IMR-90 (cell line): ENCODE data around the gene RGL4. TPM values are rescaled to one million over a fixed set of nuclear protein-coding genes. Genes with fewer than 3 reads are reported as not detected.

Experiments used
- ATAC-seq: fragments of 200-7000 bp; cut with Tn5 transposase; 2 replicates; pipeline ENCODE4 v1.9.1; 2020; ENCODE audit warnings: low read depth, mild to moderate bottlenecking, moderate library complexity
- BruUV-seq: library from RNA; stranded (reverse); fragments of 400-500 nt; replicated peaks from 2 replicates; lab custom pipeline; 2021; lab: Mats Ljungman, UMichigan
- CTCF ChIA-PET: fragments of 300-600 bp; formaldehyde crosslinking; extraction: SDS; loops from one replicate; lab custom pipeline; 2021; ENCODE audit warnings: antibody characterized with exemption; lab: Yijun Ruan, JAX
- POLR2A ChIA-PET: fragments of 300-600 bp; sonication (Branson Sonifier 250); formaldehyde crosslinking; loops from one replicate; lab custom pipeline; 2022; ENCODE audit warnings: antibody characterized with exemption; ENCODE audit not compliant: unreplicated experiment; lab: Charles Lee
- DNase-seq: peaks from one replicate; pipeline ENCODE4 v3.0.0; 2013
- H2AFZ ChIP-seq: replicated peaks from 2 replicates; pipeline ENCODE3; 2013; ENCODE audit warnings: low read length, mild to moderate bottlenecking; ENCODE audit not compliant: poor library complexity
- H2AK5ac ChIP-seq: 2 replicates; pipeline ENCODE4 v1.6.1; 2013; ENCODE audit warnings: low read depth, low read length, inconsistent platforms
- H2AK9ac ChIP-seq: replicated peaks from 2 replicates; pipeline ENCODE3; 2013; ENCODE audit warnings: mild to moderate bottlenecking, low read depth, low read length, moderate library complexity; ENCODE audit not compliant: poor library complexity
- H2BK120ac ChIP-seq: 2 replicates; pipeline ENCODE4 v1.6.1; 2013; ENCODE audit warnings: low read depth, low read length, inconsistent platforms
- H2BK15ac ChIP-seq: 3 replicates; pipeline ENCODE4 v1.6.1; 2013; ENCODE audit warnings: low read depth, low read length, inconsistent platforms
- H2BK20ac ChIP-seq: 2 replicates; pipeline ENCODE4 v1.6.1; 2013; ENCODE audit warnings: low read depth, mild to moderate bottlenecking, inconsistent platforms, low read length, moderate library complexity
- H2BK5ac ChIP-seq: 2 replicates; pipeline ENCODE4 v1.6.1; 2013; ENCODE audit warnings: mild to moderate bottlenecking, low read depth, low read length, inconsistent platforms; ENCODE audit not compliant: poor library complexity, severe bottlenecking
- H3K14ac ChIP-seq: replicated peaks from 2 replicates; pipeline ENCODE4 v1.6.1; 2013; ENCODE audit warnings: low read depth, low read length, inconsistent platforms
- H3K18ac ChIP-seq: 2 replicates; pipeline ENCODE4 v1.6.1; 2013; ENCODE audit warnings: low read depth, low read length, control low read depth
- H3K23ac ChIP-seq: 2 replicates; pipeline ENCODE4 v1.6.1; 2013; ENCODE audit warnings: low read depth, low read length, inconsistent platforms
- H3K27ac ChIP-seq: 2 replicates; pipeline ENCODE4 v1.5.1; 2013; ENCODE audit warnings: mild to moderate bottlenecking, control low read depth, low read length; ENCODE audit not compliant: insufficient read depth
- H3K27me3 ChIP-seq: 2 replicates; pipeline ENCODE4 v1.6.1; 2013; ENCODE audit warnings: low read length; ENCODE audit not compliant: control insufficient read depth, insufficient read depth
- H3K36me3 ChIP-seq: 2 replicates; pipeline ENCODE4 v1.6.1; 2013; ENCODE audit warnings: low read length, mixed read lengths; ENCODE audit not compliant: control insufficient read depth, insufficient read depth
- H3K4ac ChIP-seq: 2 replicates; pipeline ENCODE4 v1.6.1; 2013; ENCODE audit warnings: low read depth, low read length, inconsistent platforms
- H3K4me1 ChIP-seq: 2 replicates; pipeline ENCODE4 v1.6.1; 2013; ENCODE audit warnings: low read length, mixed read lengths; ENCODE audit not compliant: control insufficient read depth, insufficient read depth
- H3K4me2 ChIP-seq: 2 replicates; pipeline ENCODE4 v1.6.1; 2013; ENCODE audit warnings: low read depth, mild to moderate bottlenecking, control low read depth, low read length, moderate library complexity
- H3K4me3 ChIP-seq: 2 replicates; pipeline ENCODE4 v1.5.1; 2013; ENCODE audit warnings: low read depth, mild to moderate bottlenecking, control low read depth, low read length, moderate library complexity; ENCODE audit not compliant: insufficient read depth
- H3K56ac ChIP-seq: 2 replicates; pipeline ENCODE4 v1.6.1; 2013; ENCODE audit warnings: low read length, inconsistent platforms; ENCODE audit not compliant: insufficient read depth; ENCODE audit errors: extremely low read depth
- H3K79me1 ChIP-seq, 2 experiments: 2 replicates each; pipeline ENCODE4 v1.6.1; 2013; ENCODE audit warnings: low read length in 2 of 2, inconsistent platforms in 1 of 2, low read depth in 1 of 2
- H3K9ac ChIP-seq: 2 replicates; pipeline ENCODE4 v1.6.1; 2013; ENCODE audit warnings: low read depth, low read length, control low read depth
- H3K9me1 ChIP-seq: 2 replicates; pipeline ENCODE4 v1.6.1; 2013; ENCODE audit warnings: low read length, inconsistent platforms; ENCODE audit not compliant: insufficient read depth
- H3K9me3 ChIP-seq: 2 replicates; pipeline ENCODE4 v1.6.1; 2013; ENCODE audit warnings: low read length; ENCODE audit not compliant: control insufficient read depth, insufficient read depth
- H4K20me1 ChIP-seq: 2 replicates; pipeline ENCODE4 v1.6.1; 2013; ENCODE audit warnings: low read length, inconsistent platforms; ENCODE audit not compliant: insufficient read depth
- H4K5ac ChIP-seq: 2 replicates; pipeline ENCODE4 v1.6.1; 2013; ENCODE audit warnings: mild to moderate bottlenecking, low read depth, low read length, control low read depth
- H4K8ac ChIP-seq, 2 experiments: 2 replicates each; pipeline ENCODE4 v1.6.1; 2013; ENCODE audit warnings: low read depth in 2 of 2, low read length in 2 of 2, control low read depth in 1 of 2, inconsistent platforms in 1 of 2
- H4K91ac ChIP-seq: 2 replicates; pipeline ENCODE4 v1.6.1; 2013; ENCODE audit warnings: low read depth, low read length, inconsistent platforms; ENCODE audit not compliant: insufficient read depth
- BHLHE40 ChIP-seq: fragments of 150-350 bp; IDR thresholded peaks from 2 replicates; pipeline ENCODE4 v1.6.1; 2016; ENCODE audit warnings: mild to moderate bottlenecking, low read depth, low read length
- CTCF ChIP-seq: conservative IDR thresholded peaks from 2 replicates; pipeline ENCODE4 v1.5.1; 2012; ENCODE audit warnings: mild to moderate bottlenecking, low read depth, low read length, improper control_type of control experiment
- MXI1 ChIP-seq: IDR thresholded peaks from 2 replicates; pipeline ENCODE4 v1.6.1; 2012; ENCODE audit warnings: low read depth, mild to moderate bottlenecking, low read length, moderate library complexity, borderline replicate concordance
- NFE2L2 ChIP-seq: fragments of 150-350 bp; IDR thresholded peaks from 2 replicates; pipeline ENCODE4 v1.6.1; 2016; ENCODE audit warnings: low read depth, mild to moderate bottlenecking, low read length
- POLR2A ChIP-seq: IDR thresholded peaks from 2 replicates; pipeline ENCODE4 v1.6.1; 2012; ENCODE audit warnings: mild to moderate bottlenecking, low read depth, low read length
- RCOR1 ChIP-seq: IDR thresholded peaks from 2 replicates; pipeline ENCODE4 v1.6.1; 2012; ENCODE audit warnings: mild to moderate bottlenecking, low read length, improper control_type of control experiment; ENCODE audit not compliant: insufficient replicate concordance
- RFX5 ChIP-seq: IDR thresholded peaks from 2 replicates; pipeline ENCODE4 v1.8.0; 2012; ENCODE audit warnings: low read depth, mild to moderate bottlenecking, low read length, moderate library complexity
- SMC3 ChIP-seq: fragments of 150-350 bp; IDR thresholded peaks from 2 replicates; pipeline ENCODE4 v1.6.1; 2016; ENCODE audit warnings: low read depth, mild to moderate bottlenecking, antibody characterized with exemption, low read length, moderate library complexity
- WGBS, 2 experiments: methylation state at CpG; one replicate each; pipeline versions ENCODE4 v1.1.5 to v1.1.7; 2013; ENCODE audit warnings: missing lambda C conversion rate in 2 of 2; ENCODE audit not compliant: insufficient read length in 1 of 2; ENCODE audit errors: extremely low coverage in 2 of 2; 5-methylcytosine and 5-hydroxymethylcytosine counted together
- dilution Hi-C: fragments of 300-500 bp; cut with HindIII; formaldehyde crosslinking; loops from one replicate; pipeline ENCODE4 v1.14.3; 2018; ENCODE audit warnings: low sequenced_read_pairs; ENCODE audit not compliant: unreplicated experiment
- in situ Hi-C: fragments of 300-500 bp; cut with MboI; formaldehyde crosslinking; loops from 3 replicates; pipeline ENCODE4 v1.14.3; 2019; ENCODE audit warnings: low sequenced_read_pairs, inconsistent platforms, mixed read lengths
- intact Hi-C: fragments of 100-400 bp; cut with micrococcal nuclease; formaldehyde crosslinking; loops from 2 replicates; pipeline ENCODE4 v1.10.0; 2022
- polyA plus RNA-seq, 3 experiments: library from polyadenylated mRNA; depleted of rRNA; stranded (reverse); fragments of >200 nt; gene quantifications; 2 replicates each; pipeline ENCODE4 v1.2.3, GENCODE V29; 2012; ENCODE audit warnings: low replicate concordance in 1 of 3
- total RNA-seq: library from RNA; depleted of rRNA; stranded (reverse); fragments of >200 nt; gene quantifications from 2 replicates; pipeline ENCODE4 v1.2.3, GENCODE V29; 2012
- TF ChIP-seq, protein P1 (sequence below): fragments of 150-350 bp; IDR thresholded peaks from 2 replicates; pipeline ENCODE4 v1.6.1; 2016; ENCODE audit warnings: low read depth, mild to moderate bottlenecking, low read length, moderate library complexity, borderline replicate concordance

Gene RGL4
- total and polyA plus RNA-seq, 2 of the 4 experiments (the other 2 are of a cell fraction): not detected

- dilution Hi-C loops: no loop called here
- ATAC-seq: no peak
- CTCF ChIA-PET: no interaction called here
- Histone ChIP-seq H3K36me3 (peaks cover 1% of the 10 kb centered on the region; the same call in 1 of the 2 replicates), H2BK20ac (no peak overlapping the region), H3K9me3 (no peaks in the 10 kb centered on the region), H2BK120ac (no peak overlapping the region), H4K20me1 (no peaks in the 10 kb centered on the region; the same call in 1 of the 2 replicates), H3K4me1 (no peaks in the 10 kb centered on the region), H2AK5ac (no peak overlapping the region), H2BK15ac (no peak overlapping the region), H3K56ac (no peak overlapping the region), H2BK5ac (no peak overlapping the region), H3K18ac (no peak overlapping the region), H3K9ac (no peak overlapping the region), H4K91ac (no peak overlapping the region), H3K23ac (no peak overlapping the region), H4K8ac (no peak overlapping the region), H2AK9ac (no peak overlapping the region), H2AFZ (no peak overlapping the region), H3K27me3 (no peaks in the 10 kb centered on the region), H3K27ac (no peak overlapping the region), H3K4me3 (no peak overlapping the region), H3K79me1 (no peaks in the 10 kb centered on the region), H3K9me1 (peaks cover 5% of the 10 kb centered on the region; the same call in 1 of the 2 replicates), H3K4ac (no peak overlapping the region), H3K4me2 (no peak overlapping the region), H3K14ac (no peak overlapping the region), H4K5ac (no peak overlapping the region)
- intact Hi-C loops: no loop called here
- WGBS, 2 experiments: no CpG with 5 or more reads among the region's 6 CpGs
- POLR2A ChIA-PET: no interaction called here
- in situ Hi-C loops: no loop called here
- DNase-seq: no peak
- TF ChIP-seq SMC3 (no peak), POLR2A (no peak), MXI1 (no peak), BHLHE40 (no peak), CTCF (no peak), RFX5 (no peak), RCOR1 (no peak), NFE2L2 (no peak)
- TF ChIP-seq, protein P1, sequence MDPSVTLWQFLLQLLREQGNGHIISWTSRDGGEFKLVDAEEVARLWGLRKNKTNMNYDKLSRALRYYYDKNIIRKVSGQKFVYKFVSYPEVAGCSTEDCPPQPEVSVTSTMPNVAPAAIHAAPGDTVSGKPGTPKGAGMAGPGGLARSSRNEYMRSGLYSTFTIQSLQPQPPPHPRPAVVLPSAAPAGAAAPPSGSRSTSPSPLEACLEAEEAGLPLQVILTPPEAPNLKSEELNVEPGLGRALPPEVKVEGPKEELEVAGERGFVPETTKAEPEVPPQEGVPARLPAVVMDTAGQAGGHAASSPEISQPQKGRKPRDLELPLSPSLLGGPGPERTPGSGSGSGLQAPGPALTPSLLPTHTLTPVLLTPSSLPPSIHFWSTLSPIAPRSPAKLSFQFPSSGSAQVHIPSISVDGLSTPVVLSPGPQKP: no peak
- BruUV-seq: no TSS peak
Measured at GRCh38 chr22:23651676-23652075, 39.1 kb upstream of the RGL4 start.
